ENCODE data around the gene ZNF343. TPM values are rescaled to one million over a fixed set of nuclear protein-coding genes. Genes with fewer than 3 reads are reported as not detected.

ZNF343 gene
- total and polyA plus RNA-seq, 10 of the 15 experiments (the other 5 are each of a cell fraction or from before 2014, with no cell fraction given) = 1.3 to 11.1 (median 9.0) TPM

DNA sequence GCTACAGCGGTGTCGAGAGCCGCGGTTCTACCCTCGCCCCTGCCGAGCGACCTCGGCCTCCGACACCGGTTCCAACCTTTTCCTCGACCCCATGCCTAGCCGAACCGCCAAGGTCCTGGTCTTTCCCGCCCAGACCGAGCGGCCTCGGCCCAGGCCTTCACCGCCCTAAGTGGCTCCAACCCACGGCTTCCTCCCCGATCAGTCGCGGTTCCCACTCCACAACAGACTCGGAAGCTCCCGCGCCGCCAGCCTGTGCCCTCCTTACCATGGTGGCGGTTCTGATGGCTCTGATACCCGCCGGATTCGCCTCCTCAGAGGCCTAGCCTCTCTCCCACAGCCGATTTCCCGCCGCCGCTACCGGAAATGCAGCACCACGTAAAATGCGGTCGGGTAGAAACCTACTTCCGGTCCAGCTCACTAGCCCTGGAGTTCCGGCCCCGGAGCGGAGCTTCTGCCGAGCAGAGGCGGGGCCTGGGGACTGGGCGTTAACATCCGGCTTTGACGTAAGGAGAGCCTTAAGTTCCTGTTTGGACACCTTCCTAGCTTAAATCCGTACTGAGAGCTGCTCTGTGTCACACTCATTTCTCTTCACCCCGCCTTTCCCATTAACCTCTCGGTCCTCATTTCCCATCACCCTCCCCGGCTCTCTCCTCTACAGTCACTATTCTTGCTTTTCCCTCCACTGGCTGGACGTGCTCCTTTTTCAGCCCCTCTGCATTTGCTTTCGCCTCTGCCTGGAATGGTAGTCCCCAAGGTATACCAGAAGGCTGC lies 38.1 kb downstream of the ZNF343 start, which contains the start of gene SNRPB (continued):
- TF ChIP-seq, protein P1, sequence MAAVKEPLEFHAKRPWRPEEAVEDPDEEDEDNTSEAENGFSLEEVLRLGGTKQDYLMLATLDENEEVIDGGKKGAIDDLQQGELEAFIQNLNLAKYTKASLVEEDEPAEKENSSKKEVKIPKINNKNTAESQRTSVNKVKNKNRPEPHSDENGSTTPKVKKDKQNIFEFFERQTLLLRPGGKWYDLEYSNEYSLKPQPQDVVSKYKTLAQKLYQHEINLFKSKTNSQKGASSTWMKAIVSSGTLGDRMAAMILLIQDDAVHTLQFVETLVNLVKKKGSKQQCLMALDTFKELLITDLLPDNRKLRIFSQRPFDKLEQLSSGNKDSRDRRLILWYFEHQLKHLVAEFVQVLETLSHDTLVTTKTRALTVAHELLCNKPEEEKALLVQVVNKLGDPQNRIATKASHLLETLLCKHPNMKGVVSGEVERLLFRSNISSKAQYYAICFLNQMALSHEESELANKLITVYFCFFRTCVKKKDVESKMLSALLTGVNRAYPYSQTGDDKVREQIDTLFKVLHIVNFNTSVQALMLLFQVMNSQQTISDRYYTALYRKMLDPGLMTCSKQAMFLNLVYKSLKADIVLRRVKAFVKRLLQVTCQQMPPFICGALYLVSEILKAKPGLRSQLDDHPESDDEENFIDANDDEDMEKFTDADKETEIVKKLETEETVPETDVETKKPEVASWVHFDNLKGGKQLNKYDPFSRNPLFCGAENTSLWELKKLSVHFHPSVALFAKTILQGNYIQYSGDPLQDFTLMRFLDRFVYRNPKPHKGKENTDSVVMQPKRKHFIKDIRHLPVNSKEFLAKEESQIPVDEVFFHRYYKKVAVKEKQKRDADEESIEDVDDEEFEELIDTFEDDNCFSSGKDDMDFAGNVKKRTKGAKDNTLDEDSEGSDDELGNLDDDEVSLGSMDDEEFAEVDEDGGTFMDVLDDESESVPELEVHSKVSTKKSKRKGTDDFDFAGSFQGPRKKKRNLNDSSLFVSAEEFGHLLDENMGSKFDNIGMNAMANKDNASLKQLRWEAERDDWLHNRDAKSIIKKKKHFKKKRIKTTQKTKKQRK (IDR thresholded peaks at IDR 0.05; ENCODE audit: low read depth, low read length) = no peak
- peak; percentile 54 to 55; a peak in 3 of 4 replicates for TF ChIP-seq IKZF2 (IDR thresholded peaks at IDR 0.05)
- TF ChIP-seq, protein P2, sequence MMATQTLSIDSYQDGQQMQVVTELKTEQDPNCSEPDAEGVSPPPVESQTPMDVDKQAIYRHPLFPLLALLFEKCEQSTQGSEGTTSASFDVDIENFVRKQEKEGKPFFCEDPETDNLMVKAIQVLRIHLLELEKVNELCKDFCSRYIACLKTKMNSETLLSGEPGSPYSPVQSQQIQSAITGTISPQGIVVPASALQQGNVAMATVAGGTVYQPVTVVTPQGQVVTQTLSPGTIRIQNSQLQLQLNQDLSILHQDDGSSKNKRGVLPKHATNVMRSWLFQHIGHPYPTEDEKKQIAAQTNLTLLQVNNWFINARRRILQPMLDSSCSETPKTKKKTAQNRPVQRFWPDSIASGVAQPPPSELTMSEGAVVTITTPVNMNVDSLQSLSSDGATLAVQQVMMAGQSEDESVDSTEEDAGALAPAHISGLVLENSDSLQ (IDR thresholded peaks at IDR 0.05) = peak; percentile 83
- TF ChIP-seq DPF2 (IDR thresholded peaks at IDR 0.05) = peak; percentile 45; the same call in 1 of the 2 replicates
- no peak for TF ChIP-seq ZBTB4 (CRISPR knock-in tag; IDR thresholded peaks at IDR 0.05)
- TF ChIP-seq NR2F1 (conservative IDR thresholded peaks at IDR 0.05) = peak; percentile 62; the same call in 1 of the 2 replicates
- peak; percentile 90; the same call in 1 of the 2 replicates for TF ChIP-seq STAT1 (conservative IDR thresholded peaks at IDR 0.05)
- TF ChIP-seq, protein P3, sequence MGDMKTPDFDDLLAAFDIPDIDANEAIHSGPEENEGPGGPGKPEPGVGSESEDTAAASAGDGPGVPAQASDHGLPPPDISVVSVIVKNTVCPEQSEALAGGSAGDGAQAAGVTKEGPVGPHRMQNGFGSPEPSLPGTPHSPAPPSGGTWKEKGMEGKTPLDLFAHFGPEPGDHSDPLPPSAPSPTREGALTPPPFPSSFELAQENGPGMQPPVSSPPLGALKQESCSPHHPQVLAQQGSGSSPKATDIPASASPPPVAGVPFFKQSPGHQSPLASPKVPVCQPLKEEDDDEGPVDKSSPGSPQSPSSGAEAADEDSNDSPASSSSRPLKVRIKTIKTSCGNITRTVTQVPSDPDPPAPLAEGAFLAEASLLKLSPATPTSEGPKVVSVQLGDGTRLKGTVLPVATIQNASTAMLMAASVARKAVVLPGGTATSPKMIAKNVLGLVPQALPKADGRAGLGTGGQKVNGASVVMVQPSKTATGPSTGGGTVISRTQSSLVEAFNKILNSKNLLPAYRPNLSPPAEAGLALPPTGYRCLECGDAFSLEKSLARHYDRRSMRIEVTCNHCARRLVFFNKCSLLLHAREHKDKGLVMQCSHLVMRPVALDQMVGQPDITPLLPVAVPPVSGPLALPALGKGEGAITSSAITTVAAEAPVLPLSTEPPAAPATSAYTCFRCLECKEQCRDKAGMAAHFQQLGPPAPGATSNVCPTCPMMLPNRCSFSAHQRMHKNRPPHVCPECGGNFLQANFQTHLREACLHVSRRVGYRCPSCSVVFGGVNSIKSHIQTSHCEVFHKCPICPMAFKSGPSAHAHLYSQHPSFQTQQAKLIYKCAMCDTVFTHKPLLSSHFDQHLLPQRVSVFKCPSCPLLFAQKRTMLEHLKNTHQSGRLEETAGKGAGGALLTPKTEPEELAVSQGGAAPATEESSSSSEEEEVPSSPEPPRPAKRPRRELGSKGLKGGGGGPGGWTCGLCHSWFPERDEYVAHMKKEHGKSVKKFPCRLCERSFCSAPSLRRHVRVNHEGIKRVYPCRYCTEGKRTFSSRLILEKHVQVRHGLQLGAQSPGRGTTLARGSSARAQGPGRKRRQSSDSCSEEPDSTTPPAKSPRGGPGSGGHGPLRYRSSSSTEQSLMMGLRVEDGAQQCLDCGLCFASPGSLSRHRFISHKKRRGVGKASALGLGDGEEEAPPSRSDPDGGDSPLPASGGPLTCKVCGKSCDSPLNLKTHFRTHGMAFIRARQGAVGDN (IDR thresholded peaks at IDR 0.05) = peak; percentile 74
- TF ChIP-seq ZZZ3 (IDR thresholded peaks at IDR 0.05; ENCODE audit: control insufficient read depth, insufficient read length, low read depth) = peak; percentile 87
- peak; percentile 55 for TF ChIP-seq MEF2B (IDR thresholded peaks at IDR 0.05; ENCODE audit: partially characterized antibody, poor library complexity, severe bottlenecking)
- TF ChIP-seq YY1 (IDR thresholded peaks at IDR 0.05; ENCODE audit: low read depth, low read length) = peak; percentile 85
- no peak for TF ChIP-seq MTA3 (IDR thresholded peaks at IDR 0.05; ENCODE audit: borderline replicate concordance, low read length)
- TF ChIP-seq, protein P4, sequence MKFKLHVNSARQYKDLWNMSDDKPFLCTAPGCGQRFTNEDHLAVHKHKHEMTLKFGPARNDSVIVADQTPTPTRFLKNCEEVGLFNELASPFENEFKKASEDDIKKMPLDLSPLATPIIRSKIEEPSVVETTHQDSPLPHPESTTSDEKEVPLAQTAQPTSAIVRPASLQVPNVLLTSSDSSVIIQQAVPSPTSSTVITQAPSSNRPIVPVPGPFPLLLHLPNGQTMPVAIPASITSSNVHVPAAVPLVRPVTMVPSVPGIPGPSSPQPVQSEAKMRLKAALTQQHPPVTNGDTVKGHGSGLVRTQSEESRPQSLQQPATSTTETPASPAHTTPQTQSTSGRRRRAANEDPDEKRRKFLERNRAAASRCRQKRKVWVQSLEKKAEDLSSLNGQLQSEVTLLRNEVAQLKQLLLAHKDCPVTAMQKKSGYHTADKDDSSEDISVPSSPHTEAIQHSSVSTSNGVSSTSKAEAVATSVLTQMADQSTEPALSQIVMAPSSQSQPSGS (IDR thresholded peaks at IDR 0.05; ENCODE audit: low read length) = no peak
- peak; percentile 93 for TF ChIP-seq SMAD1 (IDR thresholded peaks at IDR 0.05; ENCODE audit: low read depth, partially characterized antibody)
